ENCODE data around the gene OPCML.

The OPCML gene

GRCh38 chr11:132486060-132486459 is 1046.2 kb downstream of the OPCML start:
- no peak for DNase-seq (ENCODE audit: low read depth in 2 of 2)

- no peak for DNase-seq (ENCODE audit: low read depth in 2 of 2)
These were observed 1057.3 kb downstream of the OPCML start for GRCh38 chr11:132475026-132475425.

GRCh38 chr11:132472411-132473172 is 1059.7 kb downstream of the OPCML start:
- no peak for DNase-seq (ENCODE audit: low read depth in 2 of 2)

- DNase-seq (ENCODE audit: low read depth in 2 of 2) = no peak
These were observed 1060.8 kb downstream of the OPCML start for GRCh38 chr11:132471466-132471865.

- no peak for DNase-seq (ENCODE audit: low read depth in 2 of 2)
These were observed 1065.3 kb downstream of the OPCML start for GRCh38 chr11:132466983-132467382.

- no peak for DNase-seq (ENCODE audit: low read depth in 2 of 2)
These were observed 1067.4 kb downstream of the OPCML start for GRCh38 chr11:132464939-132465338.

- DNase-seq (ENCODE audit: low read depth in 2 of 2) = no peak
These were observed 1068.3 kb downstream of the OPCML start for GRCh38 chr11:132464003-132464342.

GRCh38 chr11:132463295-132464002 is 1068.9 kb downstream of the OPCML start:
- no peak for DNase-seq (ENCODE audit: low read depth in 2 of 2)

GRCh38 chr11:132459736-132460135 is 1072.6 kb downstream of the OPCML start:
- DNase-seq (ENCODE audit: low read depth in 2 of 2) = no peak

- no peak for DNase-seq (ENCODE audit: low read depth in 2 of 2)
These were observed 1074.9 kb downstream of the OPCML start for GRCh38 chr11:132457445-132457844.

GRCh38 chr11:132456751-132457328 is 1075.5 kb downstream of the OPCML start:
- no peak for DNase-seq (ENCODE audit: low read depth in 2 of 2)

GRCh38 chr11:132455044-132455443 is 1077.3 kb downstream of the OPCML start:
- no peak for DNase-seq (ENCODE audit: low read depth in 2 of 2)

GRCh38 chr11:132453406-132453805 is 1078.9 kb downstream of the OPCML start:
- no peak for DNase-seq (ENCODE audit: low read depth in 2 of 2)

- DNase-seq (ENCODE audit: low read depth in 2 of 2) = no peak
These were observed 1079.7 kb downstream of the OPCML start for GRCh38 chr11:132452616-132453015.

GRCh38 chr11:132451942-132452601 is 1080.2 kb downstream of the OPCML start:
- no peak for DNase-seq (ENCODE audit: low read depth in 2 of 2)

GRCh38 chr11:132450631-132451030 is 1081.7 kb downstream of the OPCML start:
- DNase-seq (ENCODE audit: low read depth in 2 of 2) = no peak

- no peak for DNase-seq (ENCODE audit: low read depth in 2 of 2)
These were observed 1083.8 kb downstream of the OPCML start for GRCh38 chr11:132448334-132448995.

- no peak for DNase-seq (ENCODE audit: low read depth in 2 of 2)
These were observed 1084.5 kb downstream of the OPCML start for GRCh38 chr11:132447761-132448160.

GRCh38 chr11:132445859-132446291 is 1086.4 kb downstream of the OPCML start:
- no peak for DNase-seq (ENCODE audit: low read depth in 2 of 2)

- DNase-seq (ENCODE audit: low read depth in 2 of 2) = no peak
These were observed 1087.4 kb downstream of the OPCML start for GRCh38 chr11:132444911-132445310.

GRCh38 chr11:132439711-132440255 is 1092.5 kb downstream of the OPCML start:
- DNase-seq (ENCODE audit: low read depth in 2 of 2) = no peak

- DNase-seq (ENCODE audit: low read depth in 2 of 2) = no peak
These were observed 1093.9 kb downstream of the OPCML start for GRCh38 chr11:132438418-132438817.
